Rectal smooth muscle tissue (tissue), 1 donor: ENCODE measurements around the gene CFLAR.
"Not testable (repeated sequence)": the region's sequence is repeated elsewhere in the genome, so short reads cannot be mapped to it uniquely, and the experiment has no call there.

Experiments
- H3K27ac ChIP-seq: one replicate; pipeline ENCODE4 v1.7.0; 2013; ENCODE audit warnings: low read depth, low read length, inconsistent platforms
- H3K27me3 ChIP-seq: one replicate; pipeline ENCODE4 v1.7.0; 2013; ENCODE audit warnings: low read length; ENCODE audit not compliant: control insufficient read depth, insufficient read depth
- H3K36me3 ChIP-seq: one replicate; pipeline ENCODE4 v1.7.0; 2013; ENCODE audit warnings: low read length; ENCODE audit not compliant: control insufficient read depth, insufficient read depth
- H3K4me1 ChIP-seq: one replicate; pipeline ENCODE4 v1.7.0; 2013; ENCODE audit warnings: low read length; ENCODE audit not compliant: control insufficient read depth, insufficient read depth
- H3K4me3 ChIP-seq: one replicate; pipeline ENCODE4 v1.7.0; 2013; ENCODE audit warnings: low read length
- H3K9ac ChIP-seq: one replicate; pipeline ENCODE4 v1.7.0; 2013; ENCODE audit warnings: low read length

CFLAR gene

DNA sequence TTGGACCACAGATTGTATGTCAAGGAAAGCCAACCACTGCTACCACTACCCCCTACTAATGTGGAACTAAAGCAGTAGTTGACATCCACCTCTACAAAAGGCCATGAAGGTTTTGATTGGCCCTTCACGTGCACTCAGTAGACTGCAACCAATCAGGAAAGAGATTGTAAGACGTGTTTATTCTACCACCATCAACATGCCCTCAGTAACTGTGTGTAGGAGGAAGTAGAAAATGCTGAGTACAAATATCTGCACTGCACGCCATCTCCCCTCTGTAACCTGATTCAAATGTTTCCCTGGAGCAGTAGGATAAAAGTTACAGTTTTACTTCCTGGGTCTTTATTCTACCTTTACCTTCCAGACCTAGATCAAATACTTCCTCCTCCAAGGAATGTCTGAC lies 64.0 kb downstream of the CFLAR start:
- H3K4me3 ChIP-seq: no peak overlapping the region
- no peaks in the 10 kb centered on the region for H3K27me3 ChIP-seq
- H3K36me3 ChIP-seq: no peaks in the 10 kb centered on the region
- no peak overlapping the region for H3K9ac ChIP-seq
- H3K27ac ChIP-seq: no peak overlapping the region
- no peaks in the 10 kb centered on the region for H3K4me1 ChIP-seq

DNA sequence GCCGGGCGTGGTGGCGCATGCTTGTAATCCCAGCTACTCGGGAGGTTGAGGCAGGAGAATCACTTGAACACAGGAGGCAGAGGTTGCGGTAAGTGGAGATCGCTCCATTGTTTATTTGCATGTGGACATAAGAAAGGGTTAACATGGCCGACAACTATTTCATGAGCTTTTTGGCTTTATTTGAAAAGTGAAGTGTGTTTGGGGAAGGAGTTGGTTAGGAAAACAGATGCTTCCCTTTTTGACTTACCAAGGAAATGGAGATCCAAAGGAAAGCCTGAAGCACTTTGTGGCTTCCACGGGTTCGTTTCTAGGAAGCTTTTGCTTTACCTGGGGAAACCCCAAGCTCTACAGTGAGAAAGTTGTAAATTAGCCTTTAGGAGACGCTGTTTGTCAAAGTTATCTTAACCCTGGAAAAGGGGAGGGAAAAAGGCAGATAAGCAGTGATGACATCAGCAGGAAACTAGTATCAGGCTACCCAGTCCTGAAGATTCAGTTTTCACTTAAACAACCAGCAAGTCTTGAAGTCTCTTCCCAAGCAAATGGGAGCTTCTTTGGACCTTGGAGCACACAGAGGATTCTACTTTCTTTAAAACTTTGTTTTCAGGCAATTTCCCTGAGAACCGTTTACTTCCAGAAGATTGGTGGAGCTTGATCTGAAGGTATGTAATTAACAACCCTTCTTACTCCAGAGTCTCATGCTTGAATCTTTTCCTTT lies 66.8 kb downstream of the CFLAR start, which contains the start of gene CASP10:
Gene CASP10 (plus strand): TSS at position 492 of the 715 bp plus-strand sequence. CDS start 2,637 bp downstream, outside the sequence.
- no peaks in the 10 kb centered on the region for H3K27me3 ChIP-seq
- no peak within 1 kb of the TSS for H3K27ac ChIP-seq
- H3K4me1 ChIP-seq: no peaks in the 10 kb centered on the region
- peak within 1 kb of the TSS; percentile 60 for H3K4me3 ChIP-seq
- no peaks in the 10 kb centered on the region for H3K36me3 ChIP-seq
- H3K9ac ChIP-seq: no peak within 1 kb of the TSS

DNA sequence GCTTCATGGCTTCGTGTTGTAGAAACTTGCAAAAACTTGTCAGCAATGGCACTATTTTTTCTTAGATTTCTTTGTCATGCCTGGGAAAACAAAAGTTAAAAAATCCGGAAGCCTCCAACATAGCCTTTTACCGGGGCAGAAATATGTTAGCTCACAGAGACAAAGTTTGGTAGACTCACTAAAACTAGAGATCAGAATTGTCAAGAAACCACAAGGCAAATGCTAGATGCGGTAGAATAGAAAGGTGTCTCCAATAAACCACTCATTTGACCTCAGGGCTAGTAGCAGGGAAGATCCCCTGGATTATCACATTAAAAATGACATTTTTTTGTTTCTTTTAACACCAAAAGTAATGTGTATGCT lies 67.4 kb downstream of the CFLAR start:
- Histone ChIP-seq H3K4me3 (peak overlapping the region; percentile 60), H3K27ac (no peak overlapping the region), H3K36me3 (no peaks in the 10 kb centered on the region), H3K27me3 (no peaks in the 10 kb centered on the region), H3K9ac (no peak overlapping the region), H3K4me1 (no peaks in the 10 kb centered on the region)

- H3K27ac ChIP-seq, H3K36me3 ChIP-seq, H3K9ac ChIP-seq, H3K27me3 ChIP-seq, H3K4me1 ChIP-seq: not testable (repeated sequence)
- peak overlapping the region; percentile 46 for H3K4me3 ChIP-seq
Measured at GRCh38 chr2:201183835-201184234, 67.9 kb downstream of the CFLAR start.

DNA sequence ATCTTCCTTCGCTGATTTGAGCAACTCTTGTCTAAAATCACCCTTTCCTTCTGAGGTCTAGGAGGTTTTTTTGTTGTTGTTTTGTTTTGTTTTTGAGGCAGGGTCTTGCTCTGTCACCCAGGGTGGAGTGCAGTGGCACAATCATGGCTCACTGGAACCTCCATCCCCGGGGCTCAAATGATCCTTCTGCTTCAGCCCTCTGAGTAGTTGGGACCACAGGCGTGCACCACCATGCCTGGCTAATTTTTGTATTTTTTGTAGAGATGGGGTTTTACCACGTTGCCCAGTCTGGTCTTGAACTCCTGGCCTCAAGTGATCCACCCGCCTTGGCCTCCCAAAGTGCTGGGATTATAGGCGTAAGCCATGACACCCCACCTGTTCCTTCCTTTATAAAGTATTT lies 68.3 kb downstream of the CFLAR start:
- peak overlapping the region; percentile 46 for H3K4me3 ChIP-seq
- H3K27me3 ChIP-seq, H3K9ac ChIP-seq, H3K4me1 ChIP-seq, H3K36me3 ChIP-seq, H3K27ac ChIP-seq: not testable (repeated sequence)

DNA sequence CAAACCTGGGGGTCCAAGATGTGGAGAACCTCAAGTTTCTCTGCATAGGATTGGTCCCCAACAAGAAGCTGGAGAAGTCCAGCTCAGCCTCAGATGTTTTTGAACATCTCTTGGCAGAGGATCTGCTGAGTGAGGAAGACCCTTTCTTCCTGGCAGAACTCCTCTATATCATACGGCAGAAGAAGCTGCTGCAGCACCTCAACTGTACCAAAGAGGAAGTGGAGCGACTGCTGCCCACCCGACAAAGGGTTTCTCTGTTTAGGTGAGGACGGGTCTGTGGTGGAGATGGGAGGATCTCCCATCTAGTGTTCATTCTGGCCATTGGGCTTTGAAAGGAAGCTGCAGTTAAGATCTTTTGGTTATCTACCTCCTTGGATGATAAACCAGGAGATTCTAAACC lies 69.9 kb downstream of the CFLAR start:
- Histone ChIP-seq H3K4me3 (no peak overlapping the region), H3K27ac (no peak overlapping the region), H3K36me3 (no peaks in the 10 kb centered on the region), H3K27me3 (no peaks in the 10 kb centered on the region), H3K4me1 (no peaks in the 10 kb centered on the region), H3K9ac (no peak overlapping the region)

GRCh38 chr2:201186982-201187381 lies 71.0 kb downstream of the CFLAR start:
- H3K27me3 ChIP-seq: no peaks in the 10 kb centered on the region
- H3K9ac ChIP-seq: no peak overlapping the region
- H3K4me1 ChIP-seq: no peaks in the 10 kb centered on the region
- no peak overlapping the region for H3K27ac ChIP-seq
- H3K4me3 ChIP-seq: no peak overlapping the region
- H3K36me3 ChIP-seq: no peaks in the 10 kb centered on the region

DNA sequence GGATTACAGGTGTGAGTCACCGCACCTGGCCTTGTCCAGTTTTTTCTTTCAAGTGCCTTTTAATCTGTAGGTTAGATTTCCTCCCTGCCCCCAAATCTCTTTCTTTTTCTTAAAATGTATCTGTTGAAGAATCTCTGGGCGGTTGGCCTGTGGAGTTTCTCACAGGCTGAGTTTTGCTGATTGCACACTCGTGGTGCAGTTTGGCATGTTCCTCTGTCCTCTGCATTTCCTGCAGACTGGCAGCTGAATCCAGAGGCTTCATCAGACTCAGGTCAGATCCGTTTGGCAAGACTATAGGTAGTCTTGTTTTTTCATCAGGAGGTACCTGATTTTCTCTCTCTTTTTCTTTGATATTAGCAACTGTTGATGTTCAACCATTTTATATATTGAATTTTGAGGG lies 72.5 kb downstream of the CFLAR start:
- H3K4me3 ChIP-seq: no peak overlapping the region
- no peaks in the 10 kb centered on the region for H3K27me3 ChIP-seq
- H3K36me3 ChIP-seq: no peaks in the 10 kb centered on the region
- no peaks in the 10 kb centered on the region for H3K4me1 ChIP-seq
- no peak overlapping the region for H3K9ac ChIP-seq
- no peak overlapping the region for H3K27ac ChIP-seq

GRCh38 chr2:201191132-201191875 lies 75.3 kb downstream of the CFLAR start:
- H3K36me3 ChIP-seq: no peaks in the 10 kb centered on the region
- no peak overlapping the region for H3K4me3 ChIP-seq
- H3K27ac ChIP-seq: no peak overlapping the region
- H3K9ac ChIP-seq: no peak overlapping the region
- no peaks in the 10 kb centered on the region for H3K4me1 ChIP-seq
- no peaks in the 10 kb centered on the region for H3K27me3 ChIP-seq

GRCh38 chr2:201194097-201194496 lies 78.1 kb downstream of the CFLAR start:
- Histone ChIP-seq H3K4me3 (no peak overlapping the region), H3K4me1 (no peaks in the 10 kb centered on the region)

GRCh38 chr2:201195331-201195730 lies 79.4 kb downstream of the CFLAR start:
- Histone ChIP-seq H3K4me1 (no peaks in the 10 kb centered on the region), H3K27me3 (no peaks in the 10 kb centered on the region), H3K36me3 (no peaks in the 10 kb centered on the region), H3K9ac (no peak overlapping the region), H3K4me3 (no peak overlapping the region), H3K27ac (no peak overlapping the region)

More at GRCh38 chr2:201194097-201194496, 78.1 kb downstream of the CFLAR start:
- H3K36me3 ChIP-seq: no peaks in the 10 kb centered on the region
- H3K9ac ChIP-seq: no peak overlapping the region
- no peaks in the 10 kb centered on the region for H3K27me3 ChIP-seq
- no peak overlapping the region for H3K27ac ChIP-seq

GRCh38 chr2:201196003-201196402 lies 80.0 kb downstream of the CFLAR start:
- Histone ChIP-seq H3K9ac (no peak overlapping the region), H3K27me3 (no peaks in the 10 kb centered on the region), H3K27ac (no peak overlapping the region), H3K4me1 (no peaks in the 10 kb centered on the region), H3K36me3 (no peaks in the 10 kb centered on the region), H3K4me3 (no peak overlapping the region)

DNA sequence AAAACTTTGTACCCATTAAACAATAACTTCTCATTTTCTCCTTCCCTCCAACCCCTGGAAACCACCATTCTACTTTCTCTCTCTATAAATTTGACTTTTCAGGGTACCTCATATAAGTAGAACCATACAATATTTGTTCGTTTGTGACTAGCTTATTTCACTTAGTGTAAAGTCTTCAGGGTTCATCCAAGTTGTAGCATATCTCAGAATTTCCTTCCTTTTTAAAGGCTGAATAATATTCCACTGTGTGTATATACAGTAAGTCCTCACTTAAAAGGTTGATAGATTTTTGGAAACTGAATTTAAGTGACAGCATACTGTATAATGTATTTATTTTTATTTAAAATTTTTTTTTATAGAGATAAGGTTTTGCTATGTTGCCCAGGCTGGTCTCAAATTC lies 80.8 kb downstream of the CFLAR start:
- Histone ChIP-seq H3K27ac (no peak overlapping the region), H3K36me3 (no peaks in the 10 kb centered on the region), H3K9ac (no peak overlapping the region), H3K4me3 (no peak overlapping the region), H3K27me3 (no peaks in the 10 kb centered on the region), H3K4me1 (no peaks in the 10 kb centered on the region)
